GM12873 (cell line): ENCODE data around the gene TAX1BP1.

Experiments
- TF ChIP-seq, protein P1 (sequence below): IDR thresholded peaks from 2 replicates; pipeline ENCODE4 v1.5.1; 2012; ENCODE audit warnings: low read depth, mild to moderate bottlenecking, moderate library complexity, low read length, control low read depth; ENCODE audit not compliant: insufficient read depth; ENCODE audit errors: missing control alignments

The TAX1BP1 gene

DNA sequence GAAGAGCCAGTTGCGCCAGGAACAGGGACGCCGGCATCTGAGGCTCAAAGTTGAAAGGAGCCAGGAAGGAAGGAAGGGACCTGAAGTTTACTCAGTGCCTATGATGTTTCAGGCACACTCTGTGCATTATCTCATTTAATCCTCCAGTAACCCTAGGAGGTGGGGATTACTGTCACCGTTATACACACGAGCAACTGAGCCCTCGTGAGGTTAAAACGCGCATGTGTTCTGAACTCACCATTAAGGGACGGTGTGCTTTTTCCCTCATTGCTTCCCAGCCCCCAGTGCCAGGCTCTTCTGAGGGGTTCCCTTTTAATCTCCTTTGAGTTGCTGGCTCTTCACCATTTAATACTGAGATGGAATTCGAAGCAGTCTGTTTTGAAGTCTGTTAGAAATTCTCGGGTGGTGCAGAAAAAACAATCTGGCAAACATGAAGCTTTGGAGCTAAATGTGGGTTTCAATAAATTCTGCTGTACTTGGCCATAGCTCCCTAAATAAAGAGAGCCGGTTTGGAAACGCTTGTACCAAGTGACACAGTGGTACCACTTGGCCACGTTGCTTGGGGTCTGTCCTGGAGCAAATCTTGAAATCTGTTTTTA is 102.2 kb downstream of the TAX1BP1 start:
- TF ChIP-seq, protein P1, sequence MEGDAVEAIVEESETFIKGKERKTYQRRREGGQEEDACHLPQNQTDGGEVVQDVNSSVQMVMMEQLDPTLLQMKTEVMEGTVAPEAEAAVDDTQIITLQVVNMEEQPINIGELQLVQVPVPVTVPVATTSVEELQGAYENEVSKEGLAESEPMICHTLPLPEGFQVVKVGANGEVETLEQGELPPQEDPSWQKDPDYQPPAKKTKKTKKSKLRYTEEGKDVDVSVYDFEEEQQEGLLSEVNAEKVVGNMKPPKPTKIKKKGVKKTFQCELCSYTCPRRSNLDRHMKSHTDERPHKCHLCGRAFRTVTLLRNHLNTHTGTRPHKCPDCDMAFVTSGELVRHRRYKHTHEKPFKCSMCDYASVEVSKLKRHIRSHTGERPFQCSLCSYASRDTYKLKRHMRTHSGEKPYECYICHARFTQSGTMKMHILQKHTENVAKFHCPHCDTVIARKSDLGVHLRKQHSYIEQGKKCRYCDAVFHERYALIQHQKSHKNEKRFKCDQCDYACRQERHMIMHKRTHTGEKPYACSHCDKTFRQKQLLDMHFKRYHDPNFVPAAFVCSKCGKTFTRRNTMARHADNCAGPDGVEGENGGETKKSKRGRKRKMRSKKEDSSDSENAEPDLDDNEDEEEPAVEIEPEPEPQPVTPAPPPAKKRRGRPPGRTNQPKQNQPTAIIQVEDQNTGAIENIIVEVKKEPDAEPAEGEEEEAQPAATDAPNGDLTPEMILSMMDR: no peak

DNA sequence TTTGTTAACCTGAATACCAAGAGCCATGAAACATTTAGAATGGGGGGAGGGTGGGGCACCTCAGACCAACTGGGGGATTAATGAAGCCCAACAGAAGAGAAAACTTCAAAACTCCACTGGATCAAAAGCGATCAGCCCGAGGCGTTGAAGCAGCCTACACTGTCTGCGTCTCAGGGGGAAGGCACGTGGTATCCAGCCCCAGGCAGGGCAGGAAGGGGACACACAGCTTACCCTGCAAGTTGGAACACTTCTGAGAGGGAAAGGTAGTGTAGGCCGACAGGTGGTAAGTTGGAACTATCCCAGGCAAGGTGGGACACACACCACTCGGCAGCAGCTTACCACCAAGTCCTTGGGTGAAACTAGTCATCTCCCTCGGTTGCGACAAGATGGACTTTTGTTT is 102.9 kb downstream of the TAX1BP1 start:
- TF ChIP-seq, protein P1: no peak

DNA sequence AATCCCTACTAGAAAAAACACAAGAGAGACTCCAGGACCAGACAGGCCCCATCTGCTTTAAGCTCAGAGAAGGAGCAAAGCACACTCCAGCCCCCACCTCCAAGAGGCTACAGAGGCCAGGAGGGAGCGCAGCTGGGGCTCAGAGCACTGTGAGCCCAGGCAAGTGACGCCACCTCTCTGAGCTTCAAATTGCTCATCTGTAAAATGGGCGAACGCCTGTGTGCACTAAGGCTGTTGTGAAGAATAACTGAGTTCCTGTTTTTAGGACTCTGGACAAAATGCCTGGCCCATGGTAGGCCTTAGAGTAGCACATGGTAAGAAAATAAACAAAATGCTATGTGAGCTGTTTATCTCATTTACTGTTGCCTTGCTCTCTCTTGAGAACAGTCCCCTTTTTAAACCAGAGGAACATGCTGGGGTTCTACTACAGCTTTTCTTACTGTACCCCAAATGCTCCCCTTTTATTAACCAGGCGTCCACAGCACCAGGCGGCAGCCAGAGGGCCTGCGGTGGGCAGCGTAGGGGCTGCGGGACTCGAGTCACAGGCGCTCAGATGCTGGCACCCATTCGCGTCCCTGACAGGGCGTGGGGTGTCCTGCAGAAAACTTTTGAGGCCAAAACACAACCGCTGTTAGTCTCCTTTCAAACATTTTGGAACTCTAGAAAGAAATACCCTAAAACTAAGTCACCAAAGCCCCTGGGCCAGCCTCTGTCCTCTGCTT is 103.8 kb downstream of the TAX1BP1 start:
- TF ChIP-seq, protein P1: no peak

DNA sequence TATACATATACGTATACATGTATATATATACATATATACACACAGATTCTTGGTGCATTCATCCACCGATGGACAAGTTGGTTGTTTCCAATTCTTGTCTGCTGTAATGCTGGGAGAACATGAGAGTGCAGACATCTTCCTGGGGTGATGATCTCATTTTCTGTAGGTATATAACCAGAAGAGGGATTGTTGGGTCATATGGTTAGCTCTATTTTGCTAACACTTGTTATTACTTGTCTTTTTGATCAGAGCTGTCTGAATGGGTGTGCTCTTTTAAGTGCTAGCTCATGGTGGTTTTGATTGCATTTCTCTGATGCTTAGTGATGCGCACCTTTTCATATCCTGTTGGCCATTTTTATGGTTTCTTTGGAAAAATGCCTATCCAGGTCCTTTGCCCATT is 106.4 kb downstream of the TAX1BP1 start:
- TF ChIP-seq, protein P1: no peak

DNA sequence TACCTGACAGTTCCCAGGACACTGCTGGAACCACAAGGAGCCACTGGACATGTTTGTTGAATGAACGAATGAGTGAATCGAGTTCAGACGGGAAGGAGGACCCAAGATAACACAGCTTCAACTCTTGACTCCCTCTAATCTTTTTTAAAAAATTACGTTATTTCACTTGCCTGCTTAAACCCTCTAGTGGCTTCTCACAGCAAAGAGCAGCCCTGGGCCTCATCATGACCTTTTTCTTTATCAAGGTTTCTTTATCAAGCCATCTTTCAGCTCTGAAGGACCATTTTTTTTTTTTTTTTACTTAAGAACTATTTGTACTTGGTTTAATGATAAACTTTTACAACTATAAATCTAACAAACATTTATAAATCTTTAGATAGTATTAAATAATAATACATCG is 110.6 kb downstream of the TAX1BP1 start:
- TF ChIP-seq, protein P1: no peak

DNA sequence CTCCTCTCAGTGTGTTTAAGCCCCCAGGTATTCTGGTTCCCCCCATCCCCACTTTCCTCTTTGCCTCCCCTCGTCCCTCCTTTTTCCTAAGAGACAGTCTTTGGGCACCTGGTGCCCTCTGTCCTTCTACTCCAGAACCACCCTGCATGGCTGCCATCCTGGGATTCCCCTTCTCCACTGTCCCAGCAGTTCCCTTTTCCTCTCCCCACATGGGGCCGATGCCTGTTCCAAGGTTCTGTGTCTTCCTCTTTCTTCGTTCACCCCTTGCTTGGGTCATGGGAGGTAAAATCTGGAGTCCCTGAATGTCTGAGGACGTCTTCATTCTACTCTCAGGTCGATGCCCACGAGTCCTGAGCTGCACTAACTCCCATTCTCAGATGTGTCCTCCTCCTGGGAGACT is 120.8 kb downstream of the TAX1BP1 start:
- TF ChIP-seq, protein P1: no peak

DNA sequence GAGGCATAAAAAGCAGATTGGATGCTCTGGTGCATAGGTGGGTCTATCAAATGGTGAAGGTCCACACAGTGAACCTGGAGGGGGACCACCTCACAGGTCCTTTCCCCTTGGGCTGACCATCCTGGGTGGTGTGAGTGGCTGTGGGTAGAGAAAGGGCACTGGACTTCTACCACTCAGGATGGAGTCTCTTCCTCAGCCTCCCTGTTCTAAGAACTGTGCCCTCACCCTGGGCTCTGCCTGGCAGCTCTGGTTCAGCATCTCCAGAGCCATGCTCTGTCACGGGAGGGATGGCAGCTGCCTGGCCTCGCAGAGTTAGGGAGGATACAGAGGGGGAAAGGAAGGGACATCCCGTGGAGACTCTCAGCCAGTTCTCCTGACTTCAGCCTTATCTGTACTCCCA is 121.8 kb downstream of the TAX1BP1 start:
- TF ChIP-seq, protein P1: no peak
